ENCODE results near the gene DDIT3. TPM values are rescaled to one million over a fixed set of nuclear protein-coding genes. Genes with fewer than 3 reads are reported as not detected.
A peak's percentile ranks its signal among the peaks of the same experiment; 100 is the strongest.

DDIT3 gene
- total and polyA plus RNA-seq, 2 of the 8 experiments (the other 6 are each of a cell fraction or from before 2014, with no cell fraction given), result 4.9 to 5.7 TPM

DNA sequence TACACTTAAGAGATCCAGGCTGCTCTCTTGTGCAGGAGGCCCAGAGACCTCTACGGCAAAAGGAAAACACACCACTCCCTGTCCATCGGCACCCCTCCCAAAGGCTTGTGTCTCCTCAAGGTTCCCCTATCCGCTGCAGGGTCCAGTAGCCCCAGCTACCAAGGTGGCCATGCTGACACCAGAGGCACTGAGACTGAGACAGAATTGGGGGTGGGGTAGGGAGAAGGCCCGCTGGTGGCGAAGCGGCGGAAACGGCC, 590 bp downstream of the DDIT3 start (continued):
- TF ChIP-seq, protein P1, sequence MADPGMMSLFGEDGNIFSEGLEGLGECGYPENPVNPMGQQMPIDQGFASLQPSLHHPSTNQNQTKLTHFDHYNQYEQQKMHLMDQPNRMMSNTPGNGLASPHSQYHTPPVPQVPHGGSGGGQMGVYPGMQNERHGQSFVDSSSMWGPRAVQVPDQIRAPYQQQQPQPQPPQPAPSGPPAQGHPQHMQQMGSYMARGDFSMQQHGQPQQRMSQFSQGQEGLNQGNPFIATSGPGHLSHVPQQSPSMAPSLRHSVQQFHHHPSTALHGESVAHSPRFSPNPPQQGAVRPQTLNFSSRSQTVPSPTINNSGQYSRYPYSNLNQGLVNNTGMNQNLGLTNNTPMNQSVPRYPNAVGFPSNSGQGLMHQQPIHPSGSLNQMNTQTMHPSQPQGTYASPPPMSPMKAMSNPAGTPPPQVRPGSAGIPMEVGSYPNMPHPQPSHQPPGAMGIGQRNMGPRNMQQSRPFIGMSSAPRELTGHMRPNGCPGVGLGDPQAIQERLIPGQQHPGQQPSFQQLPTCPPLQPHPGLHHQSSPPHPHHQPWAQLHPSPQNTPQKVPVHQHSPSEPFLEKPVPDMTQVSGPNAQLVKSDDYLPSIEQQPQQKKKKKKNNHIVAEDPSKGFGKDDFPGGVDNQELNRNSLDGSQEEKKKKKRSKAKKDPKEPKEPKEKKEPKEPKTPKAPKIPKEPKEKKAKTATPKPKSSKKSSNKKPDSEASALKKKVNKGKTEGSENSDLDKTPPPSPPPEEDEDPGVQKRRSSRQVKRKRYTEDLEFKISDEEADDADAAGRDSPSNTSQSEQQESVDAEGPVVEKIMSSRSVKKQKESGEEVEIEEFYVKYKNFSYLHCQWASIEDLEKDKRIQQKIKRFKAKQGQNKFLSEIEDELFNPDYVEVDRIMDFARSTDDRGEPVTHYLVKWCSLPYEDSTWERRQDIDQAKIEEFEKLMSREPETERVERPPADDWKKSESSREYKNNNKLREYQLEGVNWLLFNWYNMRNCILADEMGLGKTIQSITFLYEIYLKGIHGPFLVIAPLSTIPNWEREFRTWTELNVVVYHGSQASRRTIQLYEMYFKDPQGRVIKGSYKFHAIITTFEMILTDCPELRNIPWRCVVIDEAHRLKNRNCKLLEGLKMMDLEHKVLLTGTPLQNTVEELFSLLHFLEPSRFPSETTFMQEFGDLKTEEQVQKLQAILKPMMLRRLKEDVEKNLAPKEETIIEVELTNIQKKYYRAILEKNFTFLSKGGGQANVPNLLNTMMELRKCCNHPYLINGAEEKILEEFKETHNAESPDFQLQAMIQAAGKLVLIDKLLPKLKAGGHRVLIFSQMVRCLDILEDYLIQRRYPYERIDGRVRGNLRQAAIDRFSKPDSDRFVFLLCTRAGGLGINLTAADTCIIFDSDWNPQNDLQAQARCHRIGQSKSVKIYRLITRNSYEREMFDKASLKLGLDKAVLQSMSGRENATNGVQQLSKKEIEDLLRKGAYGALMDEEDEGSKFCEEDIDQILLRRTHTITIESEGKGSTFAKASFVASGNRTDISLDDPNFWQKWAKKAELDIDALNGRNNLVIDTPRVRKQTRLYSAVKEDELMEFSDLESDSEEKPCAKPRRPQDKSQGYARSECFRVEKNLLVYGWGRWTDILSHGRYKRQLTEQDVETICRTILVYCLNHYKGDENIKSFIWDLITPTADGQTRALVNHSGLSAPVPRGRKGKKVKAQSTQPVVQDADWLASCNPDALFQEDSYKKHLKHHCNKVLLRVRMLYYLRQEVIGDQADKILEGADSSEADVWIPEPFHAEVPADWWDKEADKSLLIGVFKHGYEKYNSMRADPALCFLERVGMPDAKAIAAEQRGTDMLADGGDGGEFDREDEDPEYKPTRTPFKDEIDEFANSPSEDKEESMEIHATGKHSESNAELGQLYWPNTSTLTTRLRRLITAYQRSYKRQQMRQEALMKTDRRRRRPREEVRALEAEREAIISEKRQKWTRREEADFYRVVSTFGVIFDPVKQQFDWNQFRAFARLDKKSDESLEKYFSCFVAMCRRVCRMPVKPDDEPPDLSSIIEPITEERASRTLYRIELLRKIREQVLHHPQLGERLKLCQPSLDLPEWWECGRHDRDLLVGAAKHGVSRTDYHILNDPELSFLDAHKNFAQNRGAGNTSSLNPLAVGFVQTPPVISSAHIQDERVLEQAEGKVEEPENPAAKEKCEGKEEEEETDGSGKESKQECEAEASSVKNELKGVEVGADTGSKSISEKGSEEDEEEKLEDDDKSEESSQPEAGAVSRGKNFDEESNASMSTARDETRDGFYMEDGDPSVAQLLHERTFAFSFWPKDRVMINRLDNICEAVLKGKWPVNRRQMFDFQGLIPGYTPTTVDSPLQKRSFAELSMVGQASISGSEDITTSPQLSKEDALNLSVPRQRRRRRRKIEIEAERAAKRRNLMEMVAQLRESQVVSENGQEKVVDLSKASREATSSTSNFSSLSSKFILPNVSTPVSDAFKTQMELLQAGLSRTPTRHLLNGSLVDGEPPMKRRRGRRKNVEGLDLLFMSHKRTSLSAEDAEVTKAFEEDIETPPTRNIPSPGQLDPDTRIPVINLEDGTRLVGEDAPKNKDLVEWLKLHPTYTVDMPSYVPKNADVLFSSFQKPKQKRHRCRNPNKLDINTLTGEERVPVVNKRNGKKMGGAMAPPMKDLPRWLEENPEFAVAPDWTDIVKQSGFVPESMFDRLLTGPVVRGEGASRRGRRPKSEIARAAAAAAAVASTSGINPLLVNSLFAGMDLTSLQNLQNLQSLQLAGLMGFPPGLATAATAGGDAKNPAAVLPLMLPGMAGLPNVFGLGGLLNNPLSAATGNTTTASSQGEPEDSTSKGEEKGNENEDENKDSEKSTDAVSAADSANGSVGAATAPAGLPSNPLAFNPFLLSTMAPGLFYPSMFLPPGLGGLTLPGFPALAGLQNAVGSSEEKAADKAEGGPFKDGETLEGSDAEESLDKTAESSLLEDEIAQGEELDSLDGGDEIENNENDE (IDR thresholded peaks at IDR 0.05; ENCODE audit: insufficient replicate concordance, low read length), result no peak
- TF ChIP-seq YY1 (IDR thresholded peaks at IDR 0.05; ENCODE audit: low read depth, low read length), result 0 out of 2 replicates have a peak, but pooled peaks have one; percentile 3

Measured in H1 (cell line).